K562 (cell line): ENCODE results near the gene TMEM200B. TPM values are rescaled to one million over a fixed set of nuclear protein-coding genes. Genes with fewer than 3 reads are reported as not detected.

Experiments used
- BDP1 ChIP-seq: IDR thresholded peaks from 3 replicates; pipeline ENCODE4 v1.6.1; 2011; ENCODE audit not compliant: insufficient read length, insufficient read depth
- DNMT1 ChIP-seq: fragments of 450-650 bp; IDR thresholded peaks from 2 replicates; pipeline ENCODE4 v1.6.1; 2016; ENCODE audit warnings: antibody characterized with exemption, mild to moderate bottlenecking
- HDAC3 ChIP-seq: fragments of 450-650 bp; IDR thresholded peaks from 2 replicates; pipeline ENCODE4 v1.6.1; 2018; ENCODE audit warnings: borderline replicate concordance, mild to moderate bottlenecking, moderate library complexity; ENCODE audit not compliant: partially characterized antibody
- KDM4B ChIP-seq, 2 experiments: fragments of 450-650 bp in 1 of 2; sonication (generic) in 1 of 2; IDR thresholded peaks; 2 replicates each; pipeline ENCODE4 v1.6.1; 2016 to 2017; ENCODE audit warnings: borderline replicate concordance in 2 of 2, antibody characterized with exemption in 1 of 2, low read depth in 1 of 2, mild to moderate bottlenecking in 1 of 2
- KLF16 ChIP-seq: IDR thresholded peaks from 2 replicates; pipeline ENCODE4 v1.6.1; 2016; ENCODE audit warnings: antibody characterized with exemption
- MCM5 ChIP-seq: fragments of 450-650 bp; IDR thresholded peaks from 2 replicates; pipeline ENCODE4 v1.6.1; 2016; ENCODE audit warnings: low read depth
- NFE2L1 ChIP-seq: fragments of 450-650 bp; IDR thresholded peaks from 2 replicates; pipeline ENCODE4 v1.6.1; 2016; ENCODE audit warnings: missing genetic modification characterization, low read depth, mild to moderate bottlenecking, missing compliant biosample characterization, moderate library complexity, borderline replicate concordance
- NR2C1 ChIP-seq, 2 experiments: fragments of 450-650 bp; IDR thresholded peaks; 2 replicates each; pipeline ENCODE4 v1.6.1; 2017; ENCODE audit warnings: mild to moderate bottlenecking in 2 of 2, antibody characterized with exemption in 1 of 2, inconsistent platforms in 1 of 2, missing compliant biosample characterization in 1 of 2, missing genetic modification characterization in 1 of 2
- PML ChIP-seq: IDR thresholded peaks from 2 replicates; pipeline ENCODE4 v1.6.1; 2012; ENCODE audit warnings: low read length, inconsistent platforms
- PREB ChIP-seq: sonication (generic); formaldehyde crosslinking; IDR thresholded peaks from 2 replicates; pipeline ENCODE4 v1.8.1; 2023; ENCODE audit warnings: mild to moderate bottlenecking, missing genetic modification reagents
- RNF2 ChIP-seq: sonication (generic); IDR thresholded peaks from 2 replicates; pipeline ENCODE4 v1.6.1; 2016
- STAT5B ChIP-seq: fragments of 250-450 bp; sonication (Bioruptor Pico); IDR thresholded peaks from 2 replicates; pipeline ENCODE4 v1.8.0; 2021; ENCODE audit warnings: mild to moderate bottlenecking, inconsistent platforms
- TRIM25 ChIP-seq: fragments of 450-650 bp; IDR thresholded peaks from 2 replicates; pipeline ENCODE4 v1.7.0; 2016; ENCODE audit warnings: borderline replicate concordance
- ZBTB17 ChIP-seq: fragments of 450-650 bp; formaldehyde crosslinking; IDR thresholded peaks from 2 replicates; pipeline ENCODE4 v1.4.0; 2020; ENCODE audit warnings: mild to moderate bottlenecking
- ZBTB34 ChIP-seq: fragments of 250-450 bp; sonication (Bioruptor Pico); IDR thresholded peaks from 2 replicates; pipeline ENCODE4 v1.8.0; 2021; ENCODE audit warnings: mild to moderate bottlenecking, moderate library complexity
- ZNF146 ChIP-seq: IDR thresholded peaks from one replicate; pipeline ENCODE4 v1.6.1; 2018; ENCODE audit warnings: missing compliant biosample characterization; ENCODE audit not compliant: unreplicated experiment
- ZNF282 ChIP-seq: sonication (generic); formaldehyde crosslinking; IDR thresholded peaks from 2 replicates; pipeline ENCODE4 v1.8.1; 2023; ENCODE audit warnings: missing genetic modification reagents
- ZNF583 ChIP-seq: fragments of 250-450 bp; sonication (Bioruptor Pico); IDR thresholded peaks from 2 replicates; pipeline ENCODE4 v1.4.0; 2020
- ZNF79 ChIP-seq: fragments of 250-450 bp; sonication (Bioruptor Pico); IDR thresholded peaks from 2 replicates; pipeline ENCODE4 v1.4.0; 2020; ENCODE audit warnings: low read depth, mild to moderate bottlenecking, moderate library complexity
- polyA plus RNA-seq, 8 experiments: library from polyadenylated mRNA; depleted of rRNA in 4 of 8; stranded (reverse) in 5 of 8; unstranded in 3 of 8; fragments of >200 nt; fragmentation: Nextera tagmentation in 2 of 8; fragmentation: Illumina TruSeq in 1 of 8; extraction: Ambion mirVana in 2 of 8; extraction: Trizol in 1 of 8; gene quantifications; 2 replicates each; pipeline versions ENCODE4 v1.2.1 to v1.2.3, GENCODE V29; 2011 to 2014; ENCODE audit warnings: inconsistent platforms in 1 of 8, missing spikeins in 1 of 8
- total RNA-seq, 7 experiments: library from RNA; depleted of rRNA in 6 of 7; stranded (reverse); fragments of >200 nt in 6 of 7; fragmentation: Illumina TruSeq in 2 of 7; extraction: Trizol in 2 of 7; gene quantifications; 2 replicates each; pipeline versions ENCODE4 v1.2.1 to v1.2.3, GENCODE V29; 2011 to 2021; ENCODE audit warnings: low replicate concordance in 1 of 7

The TMEM200B gene
- total and polyA plus RNA-seq, 9 of the 15 experiments (the other 6 are each of a cell fraction or from before 2014, with no cell fraction given): 0.04 to 0.35 (median 0.10) TPM; not detected in 1

DNA sequence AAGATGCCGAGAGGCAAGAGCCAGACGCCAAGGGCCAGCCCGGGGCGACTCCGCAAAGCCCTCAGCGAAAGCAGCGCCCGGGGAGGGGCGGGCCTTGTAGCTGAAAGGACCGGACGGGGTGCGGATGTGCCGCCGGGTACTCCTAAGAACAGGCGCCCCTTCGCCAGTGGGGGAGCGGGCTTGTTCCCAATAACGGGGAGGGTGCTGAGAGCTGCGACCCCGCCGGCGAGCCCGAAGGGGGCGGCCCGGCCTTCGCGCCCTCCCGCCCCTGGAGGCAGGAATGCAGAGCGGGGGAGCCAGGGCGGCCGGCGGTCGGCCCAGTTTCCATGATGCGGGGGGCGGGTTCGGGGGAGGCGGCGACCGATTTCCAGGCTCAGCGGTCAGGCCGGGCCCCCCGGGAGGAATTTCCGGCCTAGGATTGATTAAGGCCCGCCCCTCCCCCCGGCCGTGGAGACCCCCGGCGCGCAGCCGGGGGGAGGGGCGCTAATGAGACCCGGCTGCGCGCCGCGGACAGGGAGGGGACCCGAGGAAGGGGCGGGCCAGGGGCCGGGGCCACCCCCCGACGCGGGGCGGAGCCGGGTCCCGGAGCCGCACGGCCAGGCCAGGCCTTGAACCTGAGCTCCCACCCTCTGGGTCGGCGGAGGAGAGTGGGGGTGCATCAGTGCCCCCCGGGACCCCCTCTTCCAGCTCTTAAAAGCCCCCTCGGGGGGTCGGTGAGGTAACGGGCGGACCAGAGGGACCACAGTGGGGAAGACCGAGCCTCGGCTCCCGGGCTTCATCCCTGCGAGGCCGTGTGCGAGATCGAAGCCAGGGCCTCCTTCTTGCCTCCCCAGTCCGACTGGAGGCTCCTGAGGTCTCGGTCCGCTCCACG is 898 bp upstream of the TMEM200B start (continued):
- TF ChIP-seq HDAC3 (no peak), MCM5 (no peak), ZBTB34 (no peak), ZNF282 (CRISPR knock-in tag) (0 out of 2 replicates have a peak, but pooled peaks have one; percentile 46), BDP1 (no peak), TRIM25 (no peak), ZNF583 (no peak), ZNF79 (CRISPR knock-in tag) (no peak), NFE2L1 (no peak), STAT5B (CRISPR knock-in tag) (no peak), PML (no peak), ZBTB17 (CRISPR knock-in tag) (0 out of 2 replicates have a peak, but pooled peaks have one; percentile 31), RNF2 (no peak), ZNF146 (CRISPR knock-in tag) (no peak), DNMT1 (no peak), KLF16 (no peak), PREB (CRISPR knock-in tag) (no peak), NR2C1 (IDR thresholded peaks at IDR 0.05) (no peak), NR2C1 (tag; IDR thresholded peaks at IDR 0.05) (no peak), KDM4B (IDR thresholded peaks at IDR 0.05; ENCODE audit: borderline replicate concordance in 2 of 2, low read depth in 1 of 2) (peak in 1 of 2 experiments; percentile 23; a peak in 1 of 4 replicates)
